Activated naive CD8-positive, alpha-beta T cell treated with anti-CD3 and anti-CD28 coated beads, Interleukin-2, amount 50 U/mL, for 24 hours (primary cell): ENCODE measurements around the gene TLCD1.
A peak's percentile ranks its signal among the peaks of the same experiment; 100 is the strongest.

Experiments used
- ATAC-seq: fragments of 150-1000 bp; cut with Tn5 transposase; one replicate; pipeline ENCODE4 v1.10.0; 2021
- DNase-seq: peaks from one replicate; pipeline ENCODE4 v3.0.0; 2021
- H3K27ac Mint-ChIP-seq: one replicate; pipeline ENCODE4 v1.8.0; 2021; ENCODE audit warnings: mild to moderate bottlenecking, mixed read lengths
- H3K27me3 Mint-ChIP-seq: one replicate; pipeline ENCODE4 v1.8.0; 2021; ENCODE audit warnings: mixed read lengths
- H3K36me3 Mint-ChIP-seq: one replicate; pipeline ENCODE4 v1.8.0; 2021; ENCODE audit warnings: low read depth, mixed read lengths
- H3K4me1 Mint-ChIP-seq: one replicate; pipeline ENCODE4 v1.8.0; 2021; ENCODE audit warnings: mixed read lengths
- H3K4me3 Mint-ChIP-seq: one replicate; pipeline ENCODE4 v1.8.0; 2021; ENCODE audit warnings: mild to moderate bottlenecking, moderate library complexity, mixed read lengths
- H3K9me3 Mint-ChIP-seq: one replicate; pipeline ENCODE4 v1.8.0; 2021; ENCODE audit warnings: mixed read lengths

The TLCD1 gene

GRCh38 chr17:28726226-28726626 is at the start of gene TLCD1:
TSS of gene TLCD1 (minus strand) at chr17:28726233. CDS start at chr17:28726097, 136 bp downstream.
- DNase-seq, result peak; percentile 82
- Mint-ChIP-seq H3K4me3 (peak within 1 kb of the TSS; percentile 99), H3K27me3 (no peaks in the 10 kb centered on the region), H3K4me1 (peaks cover 60% of the 10 kb centered on the region), H3K9me3 (no peaks in the 10 kb centered on the region), H3K36me3 (peaks cover 41% of the 10 kb centered on the region), H3K27ac (peak within 1 kb of the TSS; percentile 100)
- peak; percentile 38 for ATAC-seq

DNA sequence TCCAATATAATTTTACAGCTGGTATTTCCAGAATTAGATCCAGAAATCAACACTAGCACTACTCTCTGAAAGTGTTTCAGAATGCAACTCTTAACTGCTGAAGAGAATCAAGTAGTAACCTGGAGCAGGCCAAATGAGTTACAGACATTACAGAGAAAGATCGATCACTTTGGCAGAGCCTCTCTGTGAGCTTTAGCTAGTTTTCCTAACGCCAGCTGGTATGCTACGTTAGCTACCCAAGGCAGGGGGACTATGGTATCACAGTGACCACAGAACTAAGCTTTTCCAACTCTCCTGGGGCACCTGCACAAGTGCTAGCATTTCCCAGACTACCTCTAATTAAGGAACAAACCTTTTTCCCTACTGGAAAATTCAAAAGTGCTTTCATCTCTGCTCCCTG is 48.2 kb upstream of the TLCD1 start:
- H3K36me3 Mint-ChIP-seq, result peaks cover 8% of the 10 kb centered on the region
- H3K9me3 Mint-ChIP-seq, result no peaks in the 10 kb centered on the region
- H3K27me3 Mint-ChIP-seq, result no peaks in the 10 kb centered on the region
- H3K4me3 Mint-ChIP-seq, result no peak overlapping the region
- no peak for ATAC-seq
- DNase-seq, result no peak
- H3K4me1 Mint-ChIP-seq, result peaks cover 27% of the 10 kb centered on the region
- no peak overlapping the region for H3K27ac Mint-ChIP-seq

- ATAC-seq (no peak), DNase-seq (no peak)
- Mint-ChIP-seq H3K36me3 (peaks cover 3% of the 10 kb centered on the region), H3K4me1 (peaks cover 22% of the 10 kb centered on the region), H3K4me3 (no peak overlapping the region), H3K27ac (no peak overlapping the region), H3K9me3 (no peaks in the 10 kb centered on the region), H3K27me3 (no peaks in the 10 kb centered on the region)
These were observed 47.7 kb upstream of the TLCD1 start for GRCh38 chr17:28773736-28774135.

- H3K36me3 Mint-ChIP-seq, result peaks cover 10% of the 10 kb centered on the region
- H3K27ac Mint-ChIP-seq, result no peak overlapping the region
- ATAC-seq, result no peak
- DNase-seq, result no peak
- H3K4me3 Mint-ChIP-seq, result no peak overlapping the region
- H3K9me3 Mint-ChIP-seq, result no peaks in the 10 kb centered on the region
- peaks cover 16% of the 10 kb centered on the region for H3K4me1 Mint-ChIP-seq
- H3K27me3 Mint-ChIP-seq, result no peaks in the 10 kb centered on the region
These were observed 39.0 kb upstream of the TLCD1 start for GRCh38 chr17:28765038-28765437.

GRCh38 chr17:28763804-28764266 is 37.8 kb upstream of the TLCD1 start:
- ATAC-seq (no peak), DNase-seq (peak; percentile 79)
- Mint-ChIP-seq H3K27ac (peak overlapping the region; percentile 20), H3K27me3 (no peaks in the 10 kb centered on the region), H3K36me3 (peaks cover 12% of the 10 kb centered on the region), H3K4me3 (no peak overlapping the region), H3K9me3 (no peaks in the 10 kb centered on the region), H3K4me1 (peaks cover 16% of the 10 kb centered on the region)

DNA sequence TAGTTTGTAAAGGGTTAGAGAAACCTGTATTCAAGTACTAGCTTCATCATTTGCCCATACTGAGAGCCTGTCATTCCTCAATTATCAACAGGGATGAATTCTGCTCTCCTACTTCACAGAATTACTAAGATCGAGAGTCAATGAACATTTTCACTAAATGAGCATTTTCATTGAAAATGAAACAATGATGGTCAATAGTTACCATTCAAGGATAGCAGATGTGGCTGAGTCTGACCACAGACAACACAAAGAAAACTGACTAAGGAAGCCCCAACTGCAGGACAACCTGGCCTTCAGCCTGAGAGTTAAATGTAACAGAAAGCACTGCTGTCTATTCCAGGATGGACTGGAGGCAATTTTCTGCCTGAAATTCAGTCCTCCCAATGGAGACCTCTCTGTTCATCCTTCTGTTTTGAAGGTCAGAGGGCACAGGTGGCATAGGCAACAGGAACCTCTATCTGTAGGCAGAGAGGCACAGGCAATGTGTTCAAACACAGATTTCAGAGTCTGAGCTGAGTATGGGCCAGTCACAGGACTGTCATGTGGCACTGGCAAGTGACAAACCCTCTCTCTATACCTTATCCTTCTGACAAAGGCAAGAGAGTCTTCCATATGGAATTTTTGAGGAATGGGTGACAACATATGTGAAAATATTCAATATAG is 37.2 kb upstream of the TLCD1 start:
- peak; percentile 55 for ATAC-seq
- H3K4me3 Mint-ChIP-seq, result no peak overlapping the region
- H3K27me3 Mint-ChIP-seq, result no peaks in the 10 kb centered on the region
- H3K27ac Mint-ChIP-seq, result peak overlapping the region; percentile 20
- no peak for DNase-seq
- H3K36me3 Mint-ChIP-seq, result peaks cover 13% of the 10 kb centered on the region
- H3K4me1 Mint-ChIP-seq, result peaks cover 16% of the 10 kb centered on the region
- H3K9me3 Mint-ChIP-seq, result no peaks in the 10 kb centered on the region

GRCh38 chr17:28760601-28761562 is 34.8 kb upstream of the TLCD1 start:
- H3K27me3 Mint-ChIP-seq, result no peaks in the 10 kb centered on the region
- ATAC-seq (no peak), DNase-seq (no peak)
- H3K27ac Mint-ChIP-seq, result no peak overlapping the region
- H3K4me3 Mint-ChIP-seq, result no peak overlapping the region
- peaks cover 18% of the 10 kb centered on the region for H3K36me3 Mint-ChIP-seq
- H3K4me1 Mint-ChIP-seq, result peaks cover 14% of the 10 kb centered on the region
- H3K9me3 Mint-ChIP-seq, result no peaks in the 10 kb centered on the region

GRCh38 chr17:28759256-28759865 is 33.3 kb upstream of the TLCD1 start:
- DNase-seq (no peak), ATAC-seq (no peak)
- peaks cover 21% of the 10 kb centered on the region for H3K36me3 Mint-ChIP-seq
- H3K4me1 Mint-ChIP-seq, result peaks cover 11% of the 10 kb centered on the region
- no peaks in the 10 kb centered on the region for H3K9me3 Mint-ChIP-seq
- H3K27ac Mint-ChIP-seq, result no peak overlapping the region
- H3K27me3 Mint-ChIP-seq, result no peaks in the 10 kb centered on the region
- H3K4me3 Mint-ChIP-seq, result no peak overlapping the region

DNA sequence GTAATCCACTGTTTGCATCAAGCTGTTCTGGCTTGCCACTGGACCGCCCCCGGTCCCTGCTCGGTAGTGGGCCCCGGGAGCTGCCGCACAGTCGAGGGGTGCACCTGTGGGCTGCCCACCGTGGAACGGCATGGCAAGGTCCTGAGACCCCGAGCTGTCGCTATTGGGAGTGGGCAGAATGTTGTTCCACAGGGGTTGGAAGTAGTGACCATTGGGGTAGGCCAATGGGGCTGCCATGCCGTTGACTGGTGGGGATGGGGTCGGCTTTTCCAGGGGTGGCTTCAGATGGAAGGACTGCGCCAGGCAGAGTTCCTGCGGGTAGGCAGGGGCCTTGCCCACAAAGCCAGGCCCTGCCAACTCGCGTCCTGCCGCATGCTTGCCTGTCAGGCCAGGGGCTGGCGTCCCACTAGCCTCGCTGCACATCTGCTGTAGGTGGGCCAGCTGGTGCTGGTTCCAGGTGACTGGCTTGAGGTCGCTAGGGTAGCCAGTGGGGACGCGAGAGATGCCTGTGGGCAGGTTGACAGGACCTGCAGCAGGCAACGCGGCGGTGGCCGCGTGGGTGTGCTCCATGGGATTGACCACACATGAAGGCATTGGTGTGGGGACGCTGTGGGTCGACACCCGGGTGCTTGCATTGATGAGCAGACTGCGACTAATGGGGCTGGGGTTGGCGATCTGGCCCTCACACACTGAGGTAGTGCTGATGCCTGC is 32.5 kb upstream of the TLCD1 start:
- Mint-ChIP-seq H3K27me3 (no peaks in the 10 kb centered on the region), H3K27ac (no peak overlapping the region), H3K9me3 (no peaks in the 10 kb centered on the region), H3K36me3 (peaks cover 19% of the 10 kb centered on the region), H3K4me3 (no peak overlapping the region), H3K4me1 (peaks cover 7% of the 10 kb centered on the region)
- ATAC-seq (no peak), DNase-seq (no peak)

DNA sequence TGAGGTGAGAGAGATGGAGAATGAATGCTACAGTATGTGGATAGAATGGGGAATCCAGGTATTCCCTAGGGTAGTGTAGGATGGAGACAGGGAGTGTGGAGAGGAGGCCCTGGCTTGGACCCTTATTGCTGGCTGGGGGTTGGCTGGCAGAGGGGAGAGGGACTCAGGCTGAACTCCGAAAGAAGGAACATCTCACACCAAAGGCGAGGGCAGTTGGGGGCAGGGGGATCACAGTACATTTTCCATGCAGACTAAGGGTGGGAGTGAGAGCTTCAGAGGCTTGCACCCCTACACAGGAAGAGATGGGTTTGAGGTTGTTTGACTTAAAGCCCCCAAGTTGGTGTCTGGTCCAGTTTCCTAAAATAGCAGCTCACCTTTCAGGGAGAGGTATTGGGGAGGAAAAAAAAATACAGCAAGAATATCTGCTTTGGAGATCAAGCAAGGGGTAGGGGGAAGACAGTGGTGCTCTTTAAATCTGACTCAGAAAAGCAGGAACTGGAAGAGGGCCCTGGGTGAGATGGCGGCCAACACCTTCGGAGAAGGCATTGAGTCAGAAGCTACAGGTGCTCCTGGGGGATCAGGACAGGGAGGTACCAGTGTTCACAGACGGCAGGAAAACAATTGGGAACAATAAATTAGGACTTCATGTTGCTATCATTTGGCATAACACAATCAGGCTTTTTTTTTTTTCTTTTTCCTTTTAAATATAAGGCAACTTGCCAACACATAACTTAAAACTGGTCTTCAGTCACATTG is 30.2 kb upstream of the TLCD1 start:
- H3K36me3 Mint-ChIP-seq, result peaks cover 18% of the 10 kb centered on the region

GRCh38 chr17:28755486-28755885 is 29.5 kb upstream of the TLCD1 start:
- peaks cover 3% of the 10 kb centered on the region for H3K4me1 Mint-ChIP-seq
- no peaks in the 10 kb centered on the region for H3K27me3 Mint-ChIP-seq
- peaks cover 21% of the 10 kb centered on the region for H3K36me3 Mint-ChIP-seq
- no peak overlapping the region for H3K27ac Mint-ChIP-seq
- no peak overlapping the region for H3K4me3 Mint-ChIP-seq
- no peak for ATAC-seq
- H3K9me3 Mint-ChIP-seq, result no peaks in the 10 kb centered on the region
- no peak for DNase-seq

More for the DNA sequence above, 30.2 kb upstream of the TLCD1 start:
- no peaks in the 10 kb centered on the region for H3K4me1 Mint-ChIP-seq
- H3K27ac Mint-ChIP-seq, result peak overlapping the region; percentile 12
- H3K4me3 Mint-ChIP-seq, result no peak overlapping the region
- no peaks in the 10 kb centered on the region for H3K27me3 Mint-ChIP-seq
- ATAC-seq (no peak), DNase-seq (no peak)
- no peaks in the 10 kb centered on the region for H3K9me3 Mint-ChIP-seq

GRCh38 chr17:28751600-28752366 is 25.8 kb upstream of the TLCD1 start:
- no peak overlapping the region for H3K27ac Mint-ChIP-seq
- H3K4me3 Mint-ChIP-seq, result no peak overlapping the region
- no peaks in the 10 kb centered on the region for H3K27me3 Mint-ChIP-seq
- peaks cover 41% of the 10 kb centered on the region for H3K36me3 Mint-ChIP-seq
- DNase-seq, result no peak
- peaks cover 30% of the 10 kb centered on the region for H3K4me1 Mint-ChIP-seq
- H3K9me3 Mint-ChIP-seq, result no peaks in the 10 kb centered on the region
- no peak for ATAC-seq
